ENCODE results near the gene PSMC5. TPM values are rescaled to one million over a fixed set of nuclear protein-coding genes. Genes with fewer than 3 reads are reported as not detected.
A peak's percentile ranks its signal among the peaks of the same experiment; 100 is the strongest.
"Not testable (repeated sequence)": the region's sequence is repeated elsewhere in the genome, so short reads cannot be mapped to it uniquely, and the experiment has no call there.

The PSMC5 gene
- total RNA-seq = 100 to 1,000 TPM; 129 to 137 TPM

GRCh38 chr17:63827002-63827800 lies at the start of gene PSMC5, which contains the start of gene FTSJ3:
TSS of gene PSMC5 (plus strand) at chr17:63827431. CDS start at chr17:63827491, 60 bp downstream.
TSS of gene FTSJ3 (minus strand) at chr17:63827663. CDS start at chr17:63826902, 761 bp downstream.
- peaks cover 73 to 77% of the 10 kb centered on the region in 2 donors for H3K36me3 Mint-ChIP-seq
- DNase-seq (ENCODE audit: low spot score in 2 of 2) = peak; percentile 93 to 97
- H3K27ac Mint-ChIP-seq = peak within 1 kb of the TSS; percentile 99 to 100
- peak; percentile 93 to 94 for ATAC-seq
- H3K9me3 Mint-ChIP-seq = no peaks in the 10 kb centered on the region

- H3K27ac Mint-ChIP-seq = peak overlapping the region; percentile 13 to 47
- ATAC-seq = no peak
- peaks cover 6 to 8% of the 10 kb centered on the region in 2 donors for H3K36me3 Mint-ChIP-seq
- no peaks in the 10 kb centered on the region for H3K9me3 Mint-ChIP-seq
- no peak for DNase-seq (ENCODE audit: low spot score in 2 of 2)
Measured at GRCh38 chr17:63780507-63780906, 46.7 kb upstream of the PSMC5 start.

- no peak for DNase-seq (ENCODE audit: low spot score in 2 of 2)
- H3K9me3 Mint-ChIP-seq = no peaks in the 10 kb centered on the region
- ATAC-seq = no peak
- H3K27ac Mint-ChIP-seq = no peak overlapping the region
- peaks cover 6% of the 10 kb centered on the region in 2 donors for H3K36me3 Mint-ChIP-seq
Measured at GRCh38 chr17:63780928-63781327, 46.3 kb upstream of the PSMC5 start.

GRCh38 chr17:63783522-63783921 lies 43.7 kb upstream of the PSMC5 start:
- ATAC-seq (peak in 1 of 2 donors; percentile 83), DNase-seq (ENCODE audit: low spot score in 2 of 2) (no peak)
- Mint-ChIP-seq H3K9me3 (no peaks in the 10 kb centered on the region), H3K27ac (peak overlapping the region; percentile 27 to 91), H3K36me3 (no peaks in the 10 kb centered on the region)

- Mint-ChIP-seq H3K36me3 (no peaks in the 10 kb centered on the region), H3K9me3 (no peaks in the 10 kb centered on the region), H3K27ac (no peak overlapping the region)
- no peak for ATAC-seq
- no peak for DNase-seq (ENCODE audit: low spot score in 2 of 2)
Measured at GRCh38 chr17:63785556-63785955, 41.7 kb upstream of the PSMC5 start.

GRCh38 chr17:63786117-63786516 lies 41.1 kb upstream of the PSMC5 start:
- Mint-ChIP-seq H3K36me3 (no peaks in the 10 kb centered on the region), H3K9me3 (no peaks in the 10 kb centered on the region), H3K27ac (no peak overlapping the region)
- ATAC-seq = no peak
- DNase-seq (ENCODE audit: low spot score in 2 of 2) = no peak

- Mint-ChIP-seq H3K9me3 (no peaks in the 10 kb centered on the region), H3K27ac (no peak overlapping the region), H3K36me3 (no peaks in the 10 kb centered on the region)
- DNase-seq (ENCODE audit: low spot score in 2 of 2) (no peak), ATAC-seq (no peak)
Measured at GRCh38 chr17:63786971-63787711, 40.1 kb upstream of the PSMC5 start.

GRCh38 chr17:63790057-63790456 lies 37.2 kb upstream of the PSMC5 start:
- Mint-ChIP-seq H3K27ac (peak overlapping the region in 1 of 2 donors; percentile 46), H3K9me3 (no peaks in the 10 kb centered on the region), H3K36me3 (peaks cover 6 to 14% of the 10 kb centered on the region in 2 donors)
- DNase-seq (ENCODE audit: low spot score in 2 of 2) (no peak), ATAC-seq (peak in 1 of 2 donors; percentile 22)

GRCh38 chr17:63792055-63792729 lies 35.0 kb upstream of the PSMC5 start:
- DNase-seq (ENCODE audit: low spot score in 2 of 2) (no peak), ATAC-seq (no peak)
- Mint-ChIP-seq H3K36me3 (peaks cover 6 to 14% of the 10 kb centered on the region in 2 donors), H3K9me3 (no peaks in the 10 kb centered on the region), H3K27ac (no peak overlapping the region)

- peaks cover 6 to 14% of the 10 kb centered on the region in 2 donors for H3K36me3 Mint-ChIP-seq
- ATAC-seq; H3K9me3 Mint-ChIP-seq; DNase-seq (ENCODE audit: low spot score in 2 of 2); H3K27ac Mint-ChIP-seq: not testable (repeated sequence)
Measured at GRCh38 chr17:63796375-63796774, 30.9 kb upstream of the PSMC5 start.

- Mint-ChIP-seq H3K36me3 (peaks cover 6% of the 10 kb centered on the region in 2 donors), H3K27ac (no peak overlapping the region), H3K9me3 (no peaks in the 10 kb centered on the region)
- DNase-seq (ENCODE audit: low spot score in 2 of 2) = no peak
- no peak for ATAC-seq
Measured at GRCh38 chr17:63798572-63799106, 28.6 kb upstream of the PSMC5 start.

- Mint-ChIP-seq H3K36me3 (peaks cover 0 to 6% of the 10 kb centered on the region in 2 donors), H3K9me3 (no peaks in the 10 kb centered on the region), H3K27ac (peak overlapping the region in 1 of 2 donors; percentile 57)
- DNase-seq (ENCODE audit: low spot score in 2 of 2) = no peak
- no peak for ATAC-seq
Measured at GRCh38 chr17:63800783-63801182, 26.4 kb upstream of the PSMC5 start.

- Mint-ChIP-seq H3K36me3 (peaks cover 8 to 22% of the 10 kb centered on the region in 2 donors), H3K27ac (peak overlapping the region in 1 of 2 donors; percentile 40), H3K9me3 (no peaks in the 10 kb centered on the region)
- DNase-seq (ENCODE audit: low spot score in 2 of 2) (no peak), ATAC-seq (no peak)
Measured at GRCh38 chr17:63804328-63804727, 22.9 kb upstream of the PSMC5 start.

GRCh38 chr17:63805591-63805990 lies 21.6 kb upstream of the PSMC5 start:
- H3K27ac Mint-ChIP-seq = peak overlapping the region in 1 of 2 donors; percentile 59
- H3K9me3 Mint-ChIP-seq = no peaks in the 10 kb centered on the region
- no peak for ATAC-seq
- H3K36me3 Mint-ChIP-seq = peaks cover 8 to 28% of the 10 kb centered on the region in 2 donors
- DNase-seq (ENCODE audit: low spot score in 2 of 2) = no peak

- H3K36me3 Mint-ChIP-seq = peaks cover 20 to 47% of the 10 kb centered on the region in 2 donors
- no peak for DNase-seq (ENCODE audit: low spot score in 2 of 2)
- no peak overlapping the region for H3K27ac Mint-ChIP-seq
- ATAC-seq = no peak
- no peaks in the 10 kb centered on the region for H3K9me3 Mint-ChIP-seq
Measured at GRCh38 chr17:63809970-63810369, 17.3 kb upstream of the PSMC5 start.

GRCh38 chr17:63816123-63816522 lies 11.1 kb upstream of the PSMC5 start:
- DNase-seq (ENCODE audit: low spot score in 2 of 2) (no peak), ATAC-seq (no peak)
- peaks cover 20 to 58% of the 10 kb centered on the region in 2 donors for H3K36me3 Mint-ChIP-seq
- no peaks in the 10 kb centered on the region for H3K9me3 Mint-ChIP-seq
- peak overlapping the region in 1 of 2 donors; percentile 74 for H3K27ac Mint-ChIP-seq

All from activated naive CD4-positive, alpha-beta T cell treated with anti-CD3 and anti-CD28 coated beads, Interleukin-2, amount 50 U/mL, for 72 hours (primary cell).